ENCODE measurements around the gene RARB.

The RARB gene

DNA sequence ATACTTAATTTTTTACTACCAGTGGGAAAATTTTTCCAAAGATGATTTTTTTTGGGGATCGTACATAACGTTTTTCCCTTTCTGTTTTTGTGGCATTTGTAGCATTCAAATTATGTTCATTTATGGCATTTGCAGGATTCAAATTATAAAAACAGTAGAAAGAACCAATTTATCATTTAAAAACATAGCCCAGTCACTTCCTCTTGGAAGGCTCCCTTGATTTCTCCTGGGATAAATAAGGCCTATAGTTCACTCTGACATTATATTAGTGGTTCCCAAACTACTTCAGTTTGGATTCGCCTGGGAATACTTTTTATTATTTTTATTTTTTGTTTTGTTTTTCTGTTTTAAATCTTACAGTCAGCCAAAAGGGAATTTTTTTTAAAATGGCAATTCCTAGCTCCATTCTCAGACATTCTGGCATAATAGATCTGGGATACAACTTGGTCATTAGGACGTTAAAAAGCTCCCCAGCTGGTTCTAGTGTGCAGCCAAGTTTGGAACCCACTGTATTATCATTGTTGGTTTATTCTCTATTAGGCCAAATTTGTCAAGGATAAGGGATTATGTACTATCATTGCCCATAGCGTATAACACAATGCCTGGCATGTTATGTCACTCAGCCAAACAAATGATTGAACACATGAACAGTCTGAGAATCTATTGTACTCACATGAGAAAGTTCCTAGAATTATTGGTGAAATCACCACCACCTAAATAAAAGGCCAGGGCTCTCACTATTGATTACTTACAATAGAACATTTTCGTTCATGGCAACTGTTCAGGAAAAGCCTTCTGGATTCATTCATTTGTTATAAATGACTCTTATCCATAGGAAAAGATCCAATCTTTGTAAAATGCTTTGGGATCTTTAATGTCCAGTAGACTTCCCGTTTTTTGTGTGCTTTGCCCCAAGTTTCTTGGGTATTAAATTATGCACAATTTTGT is 28.9 kb downstream of the RARB start:
- ChIA-PET CTCF (interaction anchor here (1.0 kb wide), 1 partner anchor 16 kb away, joined by 4 read pairs; no protein-coding TSS in a partner anchor), POLR2A (no interaction called here)
- TF ChIP-seq, protein P1, sequence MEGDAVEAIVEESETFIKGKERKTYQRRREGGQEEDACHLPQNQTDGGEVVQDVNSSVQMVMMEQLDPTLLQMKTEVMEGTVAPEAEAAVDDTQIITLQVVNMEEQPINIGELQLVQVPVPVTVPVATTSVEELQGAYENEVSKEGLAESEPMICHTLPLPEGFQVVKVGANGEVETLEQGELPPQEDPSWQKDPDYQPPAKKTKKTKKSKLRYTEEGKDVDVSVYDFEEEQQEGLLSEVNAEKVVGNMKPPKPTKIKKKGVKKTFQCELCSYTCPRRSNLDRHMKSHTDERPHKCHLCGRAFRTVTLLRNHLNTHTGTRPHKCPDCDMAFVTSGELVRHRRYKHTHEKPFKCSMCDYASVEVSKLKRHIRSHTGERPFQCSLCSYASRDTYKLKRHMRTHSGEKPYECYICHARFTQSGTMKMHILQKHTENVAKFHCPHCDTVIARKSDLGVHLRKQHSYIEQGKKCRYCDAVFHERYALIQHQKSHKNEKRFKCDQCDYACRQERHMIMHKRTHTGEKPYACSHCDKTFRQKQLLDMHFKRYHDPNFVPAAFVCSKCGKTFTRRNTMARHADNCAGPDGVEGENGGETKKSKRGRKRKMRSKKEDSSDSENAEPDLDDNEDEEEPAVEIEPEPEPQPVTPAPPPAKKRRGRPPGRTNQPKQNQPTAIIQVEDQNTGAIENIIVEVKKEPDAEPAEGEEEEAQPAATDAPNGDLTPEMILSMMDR (IDR thresholded peaks at IDR 0.05; ENCODE audit: control extremely low read depth, extremely low read depth, low read depth, missing control alignments) = no peak
- DNase-seq (ENCODE audit: extremely low spot score) = no peak

DNA sequence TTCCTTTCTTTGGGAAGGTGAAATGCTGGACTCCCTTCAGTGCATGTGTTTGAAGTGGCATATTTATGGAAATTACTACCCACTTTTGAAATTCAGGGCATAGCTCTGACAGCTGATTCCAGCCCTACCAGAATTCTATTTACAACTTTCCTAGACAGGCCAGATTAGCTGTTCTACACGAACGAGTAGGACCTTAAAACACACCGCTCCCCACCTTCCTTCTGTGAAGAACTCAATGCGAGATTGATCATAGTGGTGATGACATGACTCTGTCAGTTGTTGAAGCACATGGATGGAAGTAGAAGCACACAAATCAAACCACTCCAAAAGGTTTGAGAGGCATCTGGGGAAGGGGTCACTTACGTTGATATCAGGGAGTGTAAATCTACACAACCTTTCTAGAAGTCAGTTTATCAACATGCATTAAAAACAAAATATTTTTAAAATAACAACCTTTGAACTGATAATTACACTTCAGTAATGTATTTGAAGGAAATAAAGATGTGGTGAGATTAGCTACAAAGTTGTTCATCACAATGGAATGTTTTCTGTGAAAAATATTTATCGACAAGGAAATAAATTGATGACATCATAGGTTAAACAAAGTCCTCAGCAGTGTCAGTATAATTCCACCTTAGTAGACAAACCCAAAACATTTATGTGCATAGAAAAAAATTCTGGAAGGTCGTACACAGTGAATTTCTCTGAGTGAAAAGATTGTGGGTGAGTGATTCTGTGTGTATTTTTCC is 29.8 kb downstream of the RARB start:
- CTCF ChIA-PET = interaction anchor here (1.0 kb wide), 1 partner anchor 17 kb away, joined by 4 read pairs; no protein-coding TSS in a partner anchor
- POLR2A ChIA-PET = no interaction called here
- DNase-seq (ENCODE audit: extremely low spot score) = no peak
- TF ChIP-seq, protein P1 (IDR thresholded peaks at IDR 0.05; ENCODE audit: control extremely low read depth, extremely low read depth, low read depth, missing control alignments) = no peak

DNA sequence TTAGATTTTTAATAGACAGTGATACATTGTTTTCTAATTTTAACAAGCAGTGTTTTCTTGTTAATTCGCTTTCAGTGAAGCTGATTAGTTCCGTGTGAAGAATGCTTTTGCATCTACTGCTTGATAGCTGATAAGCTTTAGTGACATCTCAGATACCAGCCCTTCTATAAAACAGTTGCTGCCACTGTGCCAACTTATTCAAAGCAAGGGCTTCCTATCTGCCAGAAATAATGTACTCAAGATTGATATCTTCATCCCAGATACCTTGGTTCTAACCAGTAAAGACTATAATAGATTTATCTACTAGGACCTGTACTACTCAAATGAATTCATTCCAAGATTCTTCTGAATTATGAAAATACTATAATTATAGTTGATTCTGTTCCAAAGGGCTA is 30.4 kb downstream of the RARB start:
- TF ChIP-seq, protein P1 (IDR thresholded peaks at IDR 0.05; ENCODE audit: control extremely low read depth, extremely low read depth, low read depth, missing control alignments) = no peak
- ChIA-PET POLR2A (no interaction called here), CTCF (no interaction called here)
- no peak for DNase-seq (ENCODE audit: extremely low spot score)

DNA sequence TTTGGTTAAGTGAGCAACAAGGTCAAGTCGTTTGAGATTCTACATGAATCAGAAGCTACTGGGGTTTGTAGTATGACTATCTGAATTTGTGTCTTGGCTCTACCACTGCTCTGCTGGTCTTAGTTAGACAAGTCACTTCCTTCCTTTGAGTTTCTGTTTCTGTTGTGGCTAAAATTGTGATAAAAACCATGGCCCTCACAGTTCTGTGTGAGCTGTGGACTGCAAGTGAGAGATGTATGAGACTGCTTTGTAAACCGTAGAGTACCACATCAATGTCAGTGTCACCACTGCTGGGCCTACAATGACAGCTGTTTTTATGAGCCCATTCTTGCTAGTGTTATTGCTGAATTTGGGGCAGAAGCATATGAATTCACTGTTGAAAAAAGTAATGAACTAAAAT is 32.7 kb downstream of the RARB start:
- TF ChIP-seq, protein P1 (IDR thresholded peaks at IDR 0.05; ENCODE audit: control extremely low read depth, extremely low read depth, low read depth, missing control alignments) = no peak
- CTCF ChIA-PET = interaction anchor here (1.0 to 1.1 kb wide), 2 partner anchors 9 to 19 kb away, joined by 3 to 4 read pairs; no protein-coding TSS in a partner anchor
- POLR2A ChIA-PET = no interaction called here
- peak; percentile 45 for DNase-seq (ENCODE audit: extremely low spot score)

DNA sequence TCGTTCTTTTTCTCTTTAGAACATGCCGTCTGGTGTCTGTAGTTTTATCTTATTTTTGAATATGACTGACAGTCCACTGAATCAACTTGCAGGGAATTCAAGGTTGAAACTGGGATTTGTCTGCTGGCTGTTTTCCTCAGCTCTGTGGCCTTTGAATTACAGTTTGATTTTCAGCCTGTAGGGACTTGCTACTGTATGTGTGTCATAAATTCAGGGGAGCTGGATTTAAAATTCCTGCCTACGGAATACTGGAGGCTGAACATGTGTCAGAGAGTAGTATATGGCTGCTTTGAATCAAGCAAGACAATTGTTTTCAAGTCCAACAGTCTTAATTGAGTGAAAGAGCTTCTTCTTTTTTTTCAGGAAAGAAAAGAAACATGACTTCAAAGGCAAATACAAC is 33.9 kb downstream of the RARB start:
- TF ChIP-seq, protein P1 (IDR thresholded peaks at IDR 0.05; ENCODE audit: control extremely low read depth, extremely low read depth, low read depth, missing control alignments) = no peak
- POLR2A ChIA-PET = no interaction called here
- no peak for DNase-seq (ENCODE audit: extremely low spot score)
- CTCF ChIA-PET = interaction anchor here (1.1 kb wide), 1 partner anchor 8 kb away, joined by 3 read pairs; no protein-coding TSS in a partner anchor

DNA sequence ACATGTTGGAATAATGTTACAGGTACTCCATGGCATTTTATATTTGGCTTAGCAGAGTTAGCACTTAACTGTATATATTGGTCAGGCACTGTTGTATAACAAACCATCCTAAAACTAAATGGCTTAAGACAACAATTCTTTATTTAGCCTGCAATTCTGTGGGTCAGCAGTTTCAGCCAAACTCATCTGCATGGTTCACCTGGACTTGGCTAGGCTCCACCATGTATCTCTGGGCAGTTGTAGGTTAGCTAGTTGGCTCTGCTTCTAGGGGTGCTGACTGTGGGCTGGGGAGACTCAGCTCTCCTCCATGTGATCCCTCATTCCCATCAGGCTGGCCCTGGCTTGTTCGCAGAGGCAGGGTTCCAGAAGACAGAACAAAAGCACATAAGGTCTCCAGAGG is 34.4 kb downstream of the RARB start:
- POLR2A ChIA-PET = no interaction called here
- TF ChIP-seq, protein P1 (IDR thresholded peaks at IDR 0.05; ENCODE audit: control extremely low read depth, extremely low read depth, low read depth, missing control alignments) = no peak
- DNase-seq (ENCODE audit: extremely low spot score) = no peak
- CTCF ChIA-PET = interaction anchor here (1.1 kb wide), 1 partner anchor 8 kb away, joined by 3 read pairs; no protein-coding TSS in a partner anchor

All from GM10248 (cell line).